ENCODE results near the gene SRMS. TPM values are rescaled to one million over a fixed set of nuclear protein-coding genes. Genes with fewer than 3 reads are reported as not detected.

SRMS gene
- total and polyA plus RNA-seq, 5 experiments from 2014 or later = not detected

GRCh38 chr20:63588641-63589041 is 41.1 kb upstream of the SRMS start:
- DNase-seq (peak in 1 of 10 donors; percentile 49), ATAC-seq (no peak)
- peak overlapping the region in 1 of 10 donors; percentile 37 for H3K4me3 Mint-ChIP-seq
- H3K27me3 Mint-ChIP-seq = peaks cover 0 to 2% (median 0%) of the 10 kb centered on the region in 5 donors
- POLR2A ChIA-PET = interaction anchor here (0.6 to 1.7 kb wide), 2 partner anchors 19 to 52 kb away, joined by 5 to 6 read pairs; no protein-coding TSS in a partner anchor
- peaks cover 13 to 24% (median 19%) of the 10 kb centered on the region in 4 donors for H3K4me1 Mint-ChIP-seq
- peaks cover 10 to 46% (median 21%) of the 10 kb centered on the region in 3 donors for H3K36me3 Mint-ChIP-seq
- H3K27ac Mint-ChIP-seq = peak overlapping the region in 7 of 10 donors; percentile 44 to 92 (median 66)
- no peaks in the 10 kb centered on the region for H3K9me3 Mint-ChIP-seq

GRCh38 chr20:63587776-63588591 is 40.4 kb upstream of the SRMS start:
- Mint-ChIP-seq H3K27me3 (peaks cover 0 to 2% (median 0%) of the 10 kb centered on the region in 5 donors), H3K4me1 (peaks cover 13 to 24% (median 18%) of the 10 kb centered on the region in 4 donors), H3K9me3 (no peaks in the 10 kb centered on the region), H3K4me3 (peak overlapping the region in 6 of 10 donors; percentile 20 to 64 (median 43)), H3K27ac (peak overlapping the region in 8 of 10 donors; percentile 44 to 92 (median 74)), H3K36me3 (peaks cover 5 to 40% (median 15%) of the 10 kb centered on the region in 3 donors)
- POLR2A ChIA-PET = interaction anchor here (0.6 to 1.7 kb wide), 4 partner anchors 11 to 53 kb away, joined by 3 to 6 read pairs (median 5); no protein-coding TSS in a partner anchor
- DNase-seq = peak in 4 of 10 donors; percentile 33 to 62 (median 59)
- peak; percentile 39 to 89 for ATAC-seq

- peak in 1 of 10 donors; percentile 27 for DNase-seq
- Mint-ChIP-seq H3K27ac (peak overlapping the region in 5 of 10 donors; percentile 4 to 92 (median 74)), H3K9me3 (no peaks in the 10 kb centered on the region), H3K27me3 (peaks cover 0 to 2% (median 0%) of the 10 kb centered on the region in 5 donors), H3K36me3 (peaks cover 4 to 36% (median 13%) of the 10 kb centered on the region in 3 donors), H3K4me3 (peak overlapping the region in 2 of 10 donors; percentile 1 to 36), H3K4me1 (peaks cover 13 to 24% (median 18%) of the 10 kb centered on the region in 4 donors)
- POLR2A ChIA-PET = interaction anchor here (1.5 to 1.7 kb wide), 3 partner anchors 12 to 54 kb away, joined by 3 to 6 read pairs (median 5); no protein-coding TSS in a partner anchor
- ATAC-seq = no peak
These were observed 39.7 kb upstream of the SRMS start for GRCh38 chr20:63587256-63587655.

- Mint-ChIP-seq H3K27ac (peak overlapping the region in 1 of 10 donors; percentile 50), H3K4me1 (peaks cover 13 to 24% (median 18%) of the 10 kb centered on the region in 4 donors), H3K9me3 (no peaks in the 10 kb centered on the region), H3K36me3 (peaks cover 4 to 31% (median 11%) of the 10 kb centered on the region in 3 donors), H3K27me3 (peaks cover 0 to 2% (median 0%) of the 10 kb centered on the region in 5 donors), H3K4me3 (peak overlapping the region in 1 of 10 donors; percentile 36)
- ATAC-seq (no peak), DNase-seq (peak in 1 of 10 donors; percentile 37)
- POLR2A ChIA-PET = interaction anchor here (1.5 kb wide), 2 partner anchors 12 to 41 kb away, joined by 3 to 5 read pairs; no protein-coding TSS in a partner anchor
These were observed 39.2 kb upstream of the SRMS start for GRCh38 chr20:63586797-63587196.

GRCh38 chr20:63585616-63586565 is 38.3 kb upstream of the SRMS start:
- Mint-ChIP-seq H3K9me3 (no peaks in the 10 kb centered on the region), H3K27me3 (peaks cover 0 to 2% (median 0%) of the 10 kb centered on the region in 5 donors), H3K27ac (peak overlapping the region in 4 of 10 donors; percentile 22 to 50 (median 40)), H3K36me3 (peaks cover 4 to 23% (median 4%) of the 10 kb centered on the region in 3 donors), H3K4me1 (peaks cover 13 to 26% (median 19%) of the 10 kb centered on the region in 4 donors), H3K4me3 (peak overlapping the region in 2 of 10 donors; percentile 5 to 30)
- no peak for ATAC-seq
- POLR2A ChIA-PET = no interaction called here
- DNase-seq = peak in 1 of 10 donors; percentile 52

GRCh38 chr20:63582382-63583063 is 35.0 kb upstream of the SRMS start:
- Mint-ChIP-seq H3K27ac (peak overlapping the region in 1 of 10 donors; percentile 17), H3K4me1 (peaks cover 9 to 21% (median 14%) of the 10 kb centered on the region in 4 donors), H3K4me3 (no peak overlapping the region), H3K27me3 (peaks cover 0 to 2% (median 0%) of the 10 kb centered on the region in 5 donors), H3K36me3 (peaks cover 0 to 3% (median 0%) of the 10 kb centered on the region in 3 donors), H3K9me3 (no peaks in the 10 kb centered on the region)
- POLR2A ChIA-PET = interaction anchor here (1.4 kb wide), 1 partner anchor 71 kb away, joined by 3 read pairs; the partner anchor contains the start of gene STMN3
- ATAC-seq = no peak
- peak in 1 of 10 donors; percentile 30 for DNase-seq

GRCh38 chr20:63580796-63581461 is 33.4 kb upstream of the SRMS start:
- H3K9me3 Mint-ChIP-seq = no peaks in the 10 kb centered on the region
- peak; percentile 55 to 89 (median 74) for DNase-seq
- POLR2A ChIA-PET = interaction anchor here (1.0 to 1.5 kb wide), 5 partner anchors 56 to 283 kb away, joined by 3 to 8 read pairs (median 3); partner anchors contain the start of gene STMN3
- peak; percentile 98 to 100 for ATAC-seq
- peaks cover 0 to 3% (median 0%) of the 10 kb centered on the region in 3 donors for H3K36me3 Mint-ChIP-seq
- peaks cover 5 to 19% (median 7%) of the 10 kb centered on the region in 4 donors for H3K4me1 Mint-ChIP-seq
- peak overlapping the region in 2 of 10 donors; percentile 15 to 35 for H3K27ac Mint-ChIP-seq
- H3K27me3 Mint-ChIP-seq = peaks cover 0 to 2% (median 0%) of the 10 kb centered on the region in 5 donors
- H3K4me3 Mint-ChIP-seq = no peak overlapping the region

GRCh38 chr20:63579017-63579694 is 31.6 kb upstream of the SRMS start:
- Mint-ChIP-seq H3K36me3 (no peaks in the 10 kb centered on the region), H3K4me1 (peaks cover 1 to 14% (median 5%) of the 10 kb centered on the region in 4 donors), H3K9me3 (no peaks in the 10 kb centered on the region), H3K27me3 (peaks cover 0 to 2% (median 0%) of the 10 kb centered on the region in 5 donors), H3K27ac (no peak overlapping the region), H3K4me3 (no peak overlapping the region)
- POLR2A ChIA-PET = interaction anchor here (1.1 kb wide), 1 partner anchor 11 kb away, joined by 4 read pairs; no protein-coding TSS in a partner anchor
- ATAC-seq (no peak), DNase-seq (no peak)

GRCh38 chr20:63578224-63579016 is 30.9 kb upstream of the SRMS start:
- Mint-ChIP-seq H3K27ac (peak overlapping the region in 2 of 10 donors; percentile 24 to 43), H3K4me3 (no peak overlapping the region), H3K9me3 (no peaks in the 10 kb centered on the region), H3K27me3 (peaks cover 0 to 2% (median 0%) of the 10 kb centered on the region in 5 donors), H3K36me3 (no peaks in the 10 kb centered on the region), H3K4me1 (peaks cover 1 to 14% (median 5%) of the 10 kb centered on the region in 4 donors)
- ATAC-seq = no peak
- POLR2A ChIA-PET = interaction anchor here (1.4 kb wide), 1 partner anchor 40 kb away, joined by 5 read pairs; no protein-coding TSS in a partner anchor
- DNase-seq = no peak

Measured in naive thymus-derived CD8-positive, alpha-beta T cell (primary cell).